D721Med (cell line): ENCODE results near the gene SPINK2.

ENCODE experiments used
- DNase-seq: peaks from one replicate; pipeline ENCODE4 v3.0.0; 2011; ENCODE audit warnings: low spot score; ENCODE audit not compliant: insufficient read length
- FAIRE-seq: peaks from 2 replicates; lab custom pipeline; 2011; peaks lifted over from hg19 to GRCh38; lab: Jason Lieb, UNC
- CTCF ChIP-seq: IDR thresholded peaks from 2 replicates; pipeline ENCODE4 v1.5.1; 2012; ENCODE audit warnings: mild to moderate bottlenecking, control low read depth; ENCODE audit not compliant: insufficient read depth; ENCODE audit errors: missing control alignments

SPINK2 gene

GRCh38 chr4:56828784-56829535, 7.5 kb upstream of the SPINK2 start:
- FAIRE-seq (no peak), DNase-seq (no peak)
- no peak for TF ChIP-seq CTCF

GRCh38 chr4:56823933-56824600, 2.6 kb upstream of the SPINK2 start:
- no peak for FAIRE-seq

GRCh38 chr4:56818797-56819196, 2.7 kb downstream of the SPINK2 start:
- TF ChIP-seq CTCF: no peak
- FAIRE-seq (no peak), DNase-seq (no peak)

More at GRCh38 chr4:56823933-56824600, 2.6 kb upstream of the SPINK2 start:
- no peak for DNase-seq
- no peak for TF ChIP-seq CTCF

GRCh38 chr4:56817840-56818491, 3.5 kb downstream of the SPINK2 start:
- DNase-seq: no peak
- no peak for TF ChIP-seq CTCF
- no peak for FAIRE-seq

- FAIRE-seq (no peak), DNase-seq (no peak)
- no peak for TF ChIP-seq CTCF
Measured at GRCh38 chr4:56806666-56807065, 14.8 kb downstream of the SPINK2 start.

- FAIRE-seq: no peak
- TF ChIP-seq CTCF: no peak
- no peak for DNase-seq
Measured at GRCh38 chr4:56804551-56804950, 16.9 kb downstream of the SPINK2 start.
